Measurements from ENCODE around the gene AMN1.
"Not testable (repeated sequence)": the region's sequence is repeated elsewhere in the genome, so short reads cannot be mapped to it uniquely, and the experiment has no call there.

The AMN1 gene

GRCh38 chr12:31745242-31745641 lies 16.4 kb upstream of the AMN1 start:
- no peak for TF ChIP-seq POLR2A (IDR thresholded peaks at IDR 0.05; ENCODE audit: low read depth, low read length)
- FAIRE-seq = no peak

GRCh38 chr12:31744363-31744762 lies 15.5 kb upstream of the AMN1 start:
- not testable (repeated sequence) for DNase-seq (ENCODE audit: insufficient read length, low spot score); FAIRE-seq

More at GRCh38 chr12:31745242-31745641, 16.4 kb upstream of the AMN1 start:
- DNase-seq (ENCODE audit: insufficient read length, low spot score) = no peak

GRCh38 chr12:31742891-31743290 lies 14.1 kb upstream of the AMN1 start:
- TF ChIP-seq POLR2A (IDR thresholded peaks at IDR 0.05; ENCODE audit: low read depth, low read length) = no peak
- FAIRE-seq (no peak), DNase-seq (ENCODE audit: insufficient read length, low spot score) (no peak)

GRCh38 chr12:31740628-31741027 lies 11.8 kb upstream of the AMN1 start:
- DNase-seq (ENCODE audit: insufficient read length, low spot score) (no peak), FAIRE-seq (no peak)
- no peak for TF ChIP-seq POLR2A (IDR thresholded peaks at IDR 0.05; ENCODE audit: low read depth, low read length)

GRCh38 chr12:31737763-31738162 lies 8.9 kb upstream of the AMN1 start:
- FAIRE-seq = no peak
- no peak for TF ChIP-seq POLR2A (IDR thresholded peaks at IDR 0.05; ENCODE audit: low read depth, low read length)
- no peak for DNase-seq (ENCODE audit: insufficient read length, low spot score)

- no peak for DNase-seq (ENCODE audit: insufficient read length, low spot score)
- FAIRE-seq = no peak
- TF ChIP-seq POLR2A (IDR thresholded peaks at IDR 0.05; ENCODE audit: low read depth, low read length) = no peak
These were observed 8.5 kb upstream of the AMN1 start for GRCh38 chr12:31737345-31737744.

GRCh38 chr12:31736472-31736871 lies 7.7 kb upstream of the AMN1 start:
- peak; percentile 74 for FAIRE-seq
- no peak for DNase-seq (ENCODE audit: insufficient read length, low spot score)
- no peak for TF ChIP-seq POLR2A (IDR thresholded peaks at IDR 0.05; ENCODE audit: low read depth, low read length)

- peak; percentile 89 for FAIRE-seq
- not testable (repeated sequence) for DNase-seq (ENCODE audit: insufficient read length, low spot score)
These were observed 5.0 kb upstream of the AMN1 start for GRCh38 chr12:31733549-31734432.

GRCh38 chr12:31732926-31733548 lies 4.2 kb upstream of the AMN1 start:
- peak; percentile 67 for FAIRE-seq

GRCh38 chr12:31731203-31731602 lies 2.4 kb upstream of the AMN1 start:
- FAIRE-seq; DNase-seq (ENCODE audit: insufficient read length, low spot score): not testable (repeated sequence)

More at GRCh38 chr12:31732926-31733548, 4.2 kb upstream of the AMN1 start:
- peak; percentile 46 for DNase-seq (ENCODE audit: insufficient read length, low spot score)
- TF ChIP-seq POLR2A (IDR thresholded peaks at IDR 0.05; ENCODE audit: low read depth, low read length) = no peak

- no peak for DNase-seq (ENCODE audit: insufficient read length, low spot score)
- TF ChIP-seq POLR2A (IDR thresholded peaks at IDR 0.05; ENCODE audit: low read depth, low read length) = no peak
- FAIRE-seq = no peak
These were observed 884 bp upstream of the AMN1 start for GRCh38 chr12:31729705-31730104.

- FAIRE-seq (no peak), DNase-seq (ENCODE audit: insufficient read length, low spot score) (no peak)
- peak; percentile 31; the same call in 1 of the 2 replicates for TF ChIP-seq POLR2A (IDR thresholded peaks at IDR 0.05; ENCODE audit: low read depth, low read length)
These were observed 418 bp downstream of the AMN1 start for GRCh38 chr12:31728289-31728916.

GRCh38 chr12:31727192-31727591 lies 1.6 kb downstream of the AMN1 start:
- DNase-seq (ENCODE audit: insufficient read length, low spot score) = no peak
- TF ChIP-seq POLR2A (IDR thresholded peaks at IDR 0.05; ENCODE audit: low read depth, low read length) = no peak
- no peak for FAIRE-seq

GRCh38 chr12:31726575-31726974 lies 2.2 kb downstream of the AMN1 start:
- DNase-seq (ENCODE audit: insufficient read length, low spot score) (no peak), FAIRE-seq (no peak)
- no peak for TF ChIP-seq POLR2A (IDR thresholded peaks at IDR 0.05; ENCODE audit: low read depth, low read length)
